ENCODE data around the gene OVCH1. TPM values are rescaled to one million over a fixed set of nuclear protein-coding genes. Genes with fewer than 3 reads are reported as not detected.
A peak's percentile ranks its signal among the peaks of the same experiment; 100 is the strongest.

The OVCH1 gene
- total and polyA plus RNA-seq, 12 donors, result 0.11 to 1.00 (median 0.23) TPM; not detected in 2

GRCh38 chr12:29545102-29545467 is 47.6 kb upstream of the OVCH1 start:
- H3K4me3 ChIP-seq, result no peak overlapping the region
- no peak for DNase-seq
- TF ChIP-seq CTCF (IDR thresholded peaks at IDR 0.05) (no peak), POLR2A (IDR thresholded peaks at IDR 0.05) (no peak)
- H3K27me3 ChIP-seq, result no peaks in the 10 kb centered on the region
- H3K27ac ChIP-seq, result no peak overlapping the region
- intact Hi-C loops (cut with DNase I), result no loop called here
- peaks cover 0 to 5% of the 10 kb centered on the region in 2 donors for H3K4me1 ChIP-seq (replicated peaks in 1 of 2)
- H3K36me3 ChIP-seq (replicated peaks in 1 of 2), result no peaks in the 10 kb centered on the region
- H3K9me3 ChIP-seq (replicated peaks in 1 of 3), result no peaks in the 10 kb centered on the region
- WGBS, 4 donors, result 89 to 100% (median 92%) methylated on average over 4 of the region's 4 CpGs

GRCh38 chr12:29544428-29545101 is 47.1 kb upstream of the OVCH1 start:
- intact Hi-C loops (cut with DNase I), result no loop called here
- Histone ChIP-seq H3K27ac (peak overlapping the region in 1 of 5 donors; percentile 22), H3K4me3 (no peak overlapping the region), H3K4me1 (replicated peaks in 1 of 2) (peaks cover 0 to 5% of the 10 kb centered on the region in 2 donors), H3K9me3 (replicated peaks in 1 of 3) (no peaks in the 10 kb centered on the region), H3K36me3 (replicated peaks in 1 of 2) (no peaks in the 10 kb centered on the region), H3K27me3 (no peaks in the 10 kb centered on the region)
- TF ChIP-seq POLR2A (IDR thresholded peaks at IDR 0.05), result no peak
- no peak for TF ChIP-seq CTCF (IDR thresholded peaks at IDR 0.05)
- WGBS, 4 donors, result 86 to 91% (median 89%) methylated on average over 6 of the region's 6 CpGs
- DNase-seq, result no peak

GRCh38 chr12:29543036-29543435 is 45.5 kb upstream of the OVCH1 start:
- no peak for TF ChIP-seq POLR2A (IDR thresholded peaks at IDR 0.05)
- no peak for TF ChIP-seq CTCF (IDR thresholded peaks at IDR 0.05)
- H3K9me3 ChIP-seq (replicated peaks in 1 of 3), result no peaks in the 10 kb centered on the region
- peak overlapping the region in 1 of 5 donors; percentile 47 for H3K27ac ChIP-seq
- H3K4me1 ChIP-seq (replicated peaks in 1 of 2), result peaks cover 0 to 5% of the 10 kb centered on the region in 2 donors
- H3K36me3 ChIP-seq (replicated peaks in 1 of 2), result no peaks in the 10 kb centered on the region
- no peak for DNase-seq
- intact Hi-C loops (cut with DNase I), result no loop called here
- 70 to 73% (median 71%) methylated on average over 4 of the region's 4 CpGs for WGBS, 4 donors
- H3K4me3 ChIP-seq, result peak overlapping the region in 1 of 4 donors; percentile 29
- H3K27me3 ChIP-seq, result no peaks in the 10 kb centered on the region

GRCh38 chr12:29537298-29537697 is 39.8 kb upstream of the OVCH1 start:
- intact Hi-C loops (cut with DNase I), result no loop called here
- Histone ChIP-seq H3K4me1 (replicated peaks in 1 of 2) (no peaks in the 10 kb centered on the region), H3K36me3 (replicated peaks in 1 of 2) (no peaks in the 10 kb centered on the region), H3K4me3 (no peak overlapping the region), H3K9me3 (replicated peaks in 1 of 3) (no peaks in the 10 kb centered on the region), H3K27me3 (no peaks in the 10 kb centered on the region), H3K27ac (no peak overlapping the region)
- WGBS, 4 donors, result 55 to 64% (median 58%) methylated on average over 2 of the region's 2 CpGs
- no peak for DNase-seq
- no peak for TF ChIP-seq CTCF (IDR thresholded peaks at IDR 0.05)
- TF ChIP-seq POLR2A (IDR thresholded peaks at IDR 0.05), result no peak

Data from adrenal gland (tissue), 12 donors.